VCaP (cell line): Measurements from ENCODE around the gene RNF186.

Experiments used
- H3K27ac ChIP-seq: fragments of 450-650 bp; 2 replicates; pipeline ENCODE4 v1.5.1; 2017
- TF ChIP-seq, protein P1 (sequence below): fragments of 450-650 bp; conservative IDR thresholded peaks from 2 replicates; pipeline ENCODE4 v1.5.1; 2017; ENCODE audit warnings: mild to moderate bottlenecking, moderate library complexity

The RNF186 gene

DNA sequence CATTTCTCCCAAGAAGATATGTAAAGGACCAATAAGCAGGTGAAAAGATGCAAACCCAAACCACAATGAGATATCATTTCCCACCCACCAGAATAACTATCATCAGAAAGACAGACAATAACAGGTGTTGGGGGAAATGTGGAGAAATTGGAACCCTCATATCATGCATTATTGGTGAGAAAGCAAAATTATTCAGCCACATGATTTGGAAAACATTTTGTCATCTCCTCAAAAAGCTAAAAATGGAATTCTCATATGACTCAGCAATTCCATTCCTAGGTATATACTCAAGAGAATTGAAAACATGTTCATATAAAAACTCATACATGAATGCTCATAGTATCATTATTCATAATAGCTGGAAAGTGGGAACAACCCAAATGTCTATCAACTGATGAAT lies 25.1 kb upstream of the RNF186 start:
- TF ChIP-seq, protein P1, sequence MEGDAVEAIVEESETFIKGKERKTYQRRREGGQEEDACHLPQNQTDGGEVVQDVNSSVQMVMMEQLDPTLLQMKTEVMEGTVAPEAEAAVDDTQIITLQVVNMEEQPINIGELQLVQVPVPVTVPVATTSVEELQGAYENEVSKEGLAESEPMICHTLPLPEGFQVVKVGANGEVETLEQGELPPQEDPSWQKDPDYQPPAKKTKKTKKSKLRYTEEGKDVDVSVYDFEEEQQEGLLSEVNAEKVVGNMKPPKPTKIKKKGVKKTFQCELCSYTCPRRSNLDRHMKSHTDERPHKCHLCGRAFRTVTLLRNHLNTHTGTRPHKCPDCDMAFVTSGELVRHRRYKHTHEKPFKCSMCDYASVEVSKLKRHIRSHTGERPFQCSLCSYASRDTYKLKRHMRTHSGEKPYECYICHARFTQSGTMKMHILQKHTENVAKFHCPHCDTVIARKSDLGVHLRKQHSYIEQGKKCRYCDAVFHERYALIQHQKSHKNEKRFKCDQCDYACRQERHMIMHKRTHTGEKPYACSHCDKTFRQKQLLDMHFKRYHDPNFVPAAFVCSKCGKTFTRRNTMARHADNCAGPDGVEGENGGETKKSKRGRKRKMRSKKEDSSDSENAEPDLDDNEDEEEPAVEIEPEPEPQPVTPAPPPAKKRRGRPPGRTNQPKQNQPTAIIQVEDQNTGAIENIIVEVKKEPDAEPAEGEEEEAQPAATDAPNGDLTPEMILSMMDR = no peak

DNA sequence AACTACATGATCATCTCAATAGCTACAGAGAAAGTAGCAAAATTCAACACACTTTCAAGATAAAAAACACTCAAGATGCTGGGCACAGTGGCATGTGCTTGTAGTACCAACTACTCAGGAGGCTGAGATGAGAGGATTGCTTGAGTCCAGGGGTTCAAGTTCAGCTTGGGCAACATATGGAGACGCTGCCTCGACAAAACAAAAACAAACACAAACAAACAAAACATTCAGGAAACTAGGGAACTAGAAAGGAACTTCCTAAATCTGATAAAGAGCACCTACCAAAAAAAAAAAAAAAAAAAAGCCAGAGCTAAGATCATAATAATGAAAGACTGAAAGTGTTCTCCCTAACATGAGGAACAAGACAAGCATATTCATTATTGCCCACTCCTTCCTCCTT lies 22.8 kb upstream of the RNF186 start:
- TF ChIP-seq, protein P1 = no peak
- no peak overlapping the region for H3K27ac ChIP-seq

More for the DNA sequence above, 25.1 kb upstream of the RNF186 start:
- H3K27ac ChIP-seq = no peak overlapping the region

DNA sequence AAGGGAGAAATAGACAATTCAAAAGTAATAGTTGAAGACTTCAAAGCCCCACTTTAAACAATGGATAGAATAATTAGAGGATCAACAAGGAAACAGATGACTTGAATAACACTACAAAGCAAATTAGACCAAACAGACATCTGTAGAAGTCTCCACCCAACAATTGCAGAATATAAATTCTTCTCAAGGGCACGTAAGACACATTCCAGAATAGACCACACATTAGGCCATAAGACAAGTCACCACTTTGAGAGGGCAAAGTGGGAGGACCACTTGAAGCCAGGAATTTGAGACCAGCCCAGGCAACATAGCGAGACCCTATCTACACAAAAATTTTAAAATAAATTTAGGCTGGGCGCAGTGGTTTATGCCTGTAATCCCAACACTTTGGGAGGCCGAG lies 20.5 kb upstream of the RNF186 start:
- TF ChIP-seq, protein P1 = no peak
- no peak overlapping the region for H3K27ac ChIP-seq

DNA sequence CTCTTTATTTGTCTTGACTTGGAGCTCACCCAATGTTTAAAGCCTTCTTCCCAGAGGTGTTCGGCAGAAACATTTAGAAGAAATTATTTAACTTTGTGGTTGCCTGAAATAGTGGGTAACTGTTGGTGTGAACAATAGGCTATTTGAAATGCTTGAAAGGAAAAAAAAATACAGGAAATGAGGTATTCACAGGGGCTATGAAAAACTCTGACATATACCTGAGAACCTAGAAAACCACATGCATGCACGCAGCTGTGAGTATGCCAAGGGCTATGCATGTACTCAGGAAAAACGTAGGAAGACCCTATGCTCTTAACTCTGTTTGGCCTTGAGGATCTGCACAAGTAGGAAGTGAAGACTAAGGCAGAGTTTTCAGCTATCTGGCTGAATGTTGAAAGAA lies 16.4 kb upstream of the RNF186 start:
- H3K27ac ChIP-seq = no peak overlapping the region
- TF ChIP-seq, protein P1 = no peak

DNA sequence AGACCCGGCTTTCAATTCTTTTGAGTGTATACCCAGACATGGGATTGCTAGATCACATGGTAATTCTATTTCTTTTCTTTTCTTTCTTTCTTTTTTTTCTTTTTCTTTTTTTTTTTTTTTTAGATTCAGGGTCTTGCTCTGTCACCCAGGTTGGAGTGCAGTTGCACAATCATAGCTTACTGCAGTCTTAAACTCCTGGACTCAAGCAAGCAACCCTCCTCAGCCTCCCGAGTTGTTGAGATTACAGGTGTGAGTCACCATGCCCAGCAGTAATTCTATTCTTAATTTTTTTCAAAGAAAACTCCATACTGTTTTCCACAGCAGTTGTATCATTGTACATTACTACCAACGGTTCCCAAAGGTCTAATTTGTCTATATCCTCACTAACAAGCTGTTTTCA lies 13.5 kb upstream of the RNF186 start:
- TF ChIP-seq, protein P1 = no peak
- H3K27ac ChIP-seq = no peak overlapping the region

DNA sequence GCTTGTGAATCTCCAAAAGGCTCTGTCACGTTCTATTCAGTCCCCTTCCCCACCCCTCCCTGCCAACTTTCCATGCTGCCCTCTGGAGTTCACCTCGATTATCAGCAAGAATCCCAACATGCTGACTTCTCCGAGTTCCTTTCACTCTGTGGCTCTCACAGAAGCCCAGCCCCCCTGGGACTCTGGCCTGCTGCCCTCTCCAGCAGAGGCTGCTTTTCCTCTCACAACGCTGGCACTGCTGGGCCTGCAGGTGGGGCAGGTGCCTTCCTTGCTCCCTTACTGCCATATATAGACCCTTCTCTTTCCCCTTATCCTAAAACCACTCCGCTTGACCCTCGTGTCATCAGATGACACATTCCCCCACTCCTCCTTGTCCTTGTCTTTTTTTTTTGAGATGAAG lies 10.2 kb upstream of the RNF186 start:
- no peak overlapping the region for H3K27ac ChIP-seq
- TF ChIP-seq, protein P1 = no peak

DNA sequence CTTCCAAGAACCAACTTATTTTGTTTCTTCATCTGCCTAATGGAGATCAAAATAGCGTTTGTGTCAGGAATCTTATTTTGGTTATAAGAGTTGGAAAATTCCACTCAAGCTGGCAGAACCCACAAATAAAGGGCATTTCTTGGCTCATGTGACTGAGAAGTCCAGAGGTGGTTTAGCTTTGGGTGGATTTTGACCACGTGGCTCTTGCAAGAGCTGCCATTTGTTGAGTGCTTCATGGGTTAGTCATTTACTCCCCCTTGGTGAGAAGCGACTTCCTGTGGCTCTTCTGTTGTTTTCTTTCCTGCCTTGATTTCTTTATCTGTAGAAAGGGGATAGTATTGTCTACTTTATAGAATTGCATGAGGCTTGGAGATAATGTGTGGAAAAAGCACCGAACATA lies 9.5 kb upstream of the RNF186 start:
- TF ChIP-seq, protein P1 = no peak
- H3K27ac ChIP-seq = no peak overlapping the region

DNA sequence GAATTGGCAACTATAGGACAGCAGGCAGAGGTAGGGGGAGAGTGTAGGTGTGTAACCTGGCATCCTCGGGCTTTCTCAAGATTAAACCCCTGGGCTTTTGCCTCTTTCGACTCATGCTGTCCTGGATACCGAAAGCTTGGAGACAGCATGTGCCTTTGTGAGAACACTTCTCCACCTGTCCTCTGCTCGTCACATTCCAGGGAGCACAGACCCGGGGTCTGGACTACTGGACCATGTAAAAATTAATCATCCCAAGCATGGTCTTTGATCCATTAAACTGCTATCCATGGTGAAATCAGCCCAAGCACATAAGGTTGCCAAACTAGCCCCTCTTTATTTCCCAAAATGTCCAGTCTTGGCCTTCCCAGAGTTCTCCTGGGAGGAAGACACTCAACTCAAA lies 9.0 kb upstream of the RNF186 start:
- TF ChIP-seq, protein P1 = no peak
- H3K27ac ChIP-seq = no peak overlapping the region
